SK-N-SH (cell line): ENCODE data around the gene LILRB3.

Source experiments
- CTCF ChIP-seq: fragments of 200-600 bp; sonication (generic); IDR thresholded peaks from 2 replicates; pipeline ENCODE4 v1.6.1; 2017; ENCODE audit warnings: antibody characterized with exemption, mild to moderate bottlenecking, moderate library complexity
- POLR2AphosphoS5 ChIP-seq: IDR thresholded peaks from 2 replicates; pipeline ENCODE4 v1.6.1; 2012; ENCODE audit warnings: low read depth, low read length
- RAD21 ChIP-seq: IDR thresholded peaks from 2 replicates; pipeline ENCODE4 v1.6.1; 2012; ENCODE audit warnings: mild to moderate bottlenecking, low read length
- SMC3 ChIP-seq: IDR thresholded peaks from 2 replicates; pipeline ENCODE4 v1.6.1; 2012; ENCODE audit warnings: low read depth, low read length, improper control_type of control experiment
- TAF1 ChIP-seq: IDR thresholded peaks from 2 replicates; pipeline ENCODE4 v1.6.1; 2012; ENCODE audit warnings: low read depth, mild to moderate bottlenecking, low read length, moderate library complexity, borderline replicate concordance

- TF ChIP-seq CTCF (no peak), RAD21 (no peak), POLR2AphosphoS5 (no peak), TAF1 (no peak), SMC3 (no peak)
Measured at GRCh38 chr19:54255105-54255775, 32.4 kb upstream of the LILRB3 start.
